ENCODE measurements around the gene HOXC10. TPM values are rescaled to one million over a fixed set of nuclear protein-coding genes. Genes with fewer than 3 reads are reported as not detected.

Gene HOXC10
- total RNA-seq: not detected

DNA sequence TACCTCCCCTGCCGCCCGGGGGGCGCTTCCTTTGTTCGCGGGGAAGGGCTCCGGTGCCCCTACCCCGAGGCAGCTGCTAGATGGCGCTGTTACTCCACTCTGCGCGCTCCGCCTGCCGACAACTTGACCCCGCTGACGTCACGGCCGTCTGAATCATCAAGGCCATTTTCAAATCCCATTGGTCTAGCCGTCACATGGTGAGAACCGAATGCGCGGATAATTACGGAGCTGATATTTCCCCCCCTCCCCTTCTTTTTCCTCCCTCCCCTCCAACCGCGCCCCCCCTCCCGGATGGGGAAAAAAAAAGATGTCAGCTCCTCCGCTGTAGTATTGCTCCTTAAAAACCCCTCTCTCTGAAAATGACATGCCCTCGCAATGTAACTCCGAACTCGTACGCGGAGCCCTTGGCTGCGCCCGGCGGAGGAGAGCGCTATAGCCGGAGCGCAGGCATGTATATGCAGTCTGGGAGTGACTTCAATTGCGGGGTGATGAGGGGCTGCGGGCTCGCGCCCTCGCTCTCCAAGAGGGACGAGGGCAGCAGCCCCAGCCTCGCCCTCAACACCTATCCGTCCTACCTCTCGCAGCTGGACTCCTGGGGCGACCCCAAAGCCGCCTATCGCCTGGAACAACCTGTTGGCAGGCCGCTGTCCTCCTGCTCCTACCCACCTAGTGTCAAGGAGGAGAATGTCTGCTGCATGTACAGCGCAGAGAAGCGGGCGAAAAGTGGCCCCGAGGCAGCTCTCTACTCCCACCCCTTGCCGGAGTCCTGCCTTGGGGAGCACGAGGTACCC is at the start of gene HOXC10:
TSS of gene HOXC10 (plus strand) at position 246 of the 791 bp plus-strand sequence. CDS start at position 360, 114 bp downstream.
- ChIA-PET POLR2A (no interaction called here), CTCF (interaction anchor here (0.6 to 4.0 kb wide), 18 partner anchors 8 to 548 kb away, joined by 3 to 20 read pairs (median 4); partner anchors contain the start of genes HOXC12 and HOXC5)
- Mint-ChIP-seq H3K27me3 (peaks cover 96% of the 10 kb centered on the region), H3K36me3 (ENCODE audit: low read depth) (no peaks in the 10 kb centered on the region), H3K27ac (peak within 1 kb of the TSS; percentile 73), H3K4me3 (peak within 1 kb of the TSS; percentile 54), H3K4me1 (peaks cover 31% of the 10 kb centered on the region), H3K9me3 (no peaks in the 10 kb centered on the region)
- DNase-seq: peak; percentile 71

DNA sequence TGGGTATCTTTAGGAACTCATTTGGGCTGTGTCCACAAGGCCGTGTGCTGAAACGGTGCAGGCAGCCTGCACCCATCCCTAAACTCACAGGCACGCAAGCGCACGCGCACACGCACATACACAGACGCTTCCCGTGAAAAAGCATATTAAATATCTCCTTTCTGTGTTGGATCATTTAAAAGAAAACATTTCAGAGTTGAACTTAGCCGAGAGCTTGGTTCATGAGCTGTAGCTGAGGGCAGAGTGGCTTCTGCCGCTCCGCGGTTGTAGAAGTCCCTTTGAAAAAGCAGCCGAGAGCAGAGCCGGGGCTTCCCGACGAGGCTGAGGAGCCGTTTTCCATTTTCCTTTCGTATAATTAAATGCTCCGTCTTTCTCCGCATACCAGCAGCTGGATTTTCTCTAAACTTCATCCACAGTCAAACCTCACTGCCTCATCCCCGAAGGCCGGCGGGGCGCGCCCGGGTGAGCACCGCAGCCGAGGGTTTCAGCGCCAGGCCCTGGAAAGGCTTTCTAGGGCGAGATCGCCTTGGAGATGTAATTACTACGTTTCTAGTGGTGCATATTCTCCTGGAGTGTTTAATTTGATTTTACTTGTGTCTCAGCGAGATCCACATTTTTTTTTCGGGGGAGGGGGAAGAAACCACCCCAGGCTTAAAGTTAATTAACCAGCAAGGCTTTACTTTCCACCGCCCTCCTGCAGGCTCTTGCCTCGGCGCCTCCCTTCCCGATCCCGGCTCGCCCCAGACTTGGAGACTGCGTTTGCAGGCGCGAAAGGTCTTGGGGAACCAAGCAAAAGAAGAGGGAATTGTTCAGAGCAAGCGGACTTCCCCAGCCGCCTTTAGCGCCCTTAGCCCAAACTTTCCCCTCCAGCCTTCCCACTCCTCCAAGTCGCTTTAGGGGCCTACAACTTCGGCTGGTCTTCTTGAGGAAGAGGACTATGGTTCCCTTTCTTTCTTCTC is 49.3 kb upstream of the HOXC10 start:
- CTCF ChIA-PET: interaction anchor here (1.6 kb wide), 1 partner anchor 70 kb away, joined by 4 read pairs; no protein-coding TSS in a partner anchor
- POLR2A ChIA-PET: no interaction called here
- Mint-ChIP-seq H3K9me3 (no peaks in the 10 kb centered on the region), H3K4me3 (no peak overlapping the region), H3K27me3 (peaks cover 91% of the 10 kb centered on the region), H3K36me3 (ENCODE audit: low read depth) (no peaks in the 10 kb centered on the region), H3K27ac (peak overlapping the region; percentile 36), H3K4me1 (no peaks in the 10 kb centered on the region)
- no peak for DNase-seq

DNA sequence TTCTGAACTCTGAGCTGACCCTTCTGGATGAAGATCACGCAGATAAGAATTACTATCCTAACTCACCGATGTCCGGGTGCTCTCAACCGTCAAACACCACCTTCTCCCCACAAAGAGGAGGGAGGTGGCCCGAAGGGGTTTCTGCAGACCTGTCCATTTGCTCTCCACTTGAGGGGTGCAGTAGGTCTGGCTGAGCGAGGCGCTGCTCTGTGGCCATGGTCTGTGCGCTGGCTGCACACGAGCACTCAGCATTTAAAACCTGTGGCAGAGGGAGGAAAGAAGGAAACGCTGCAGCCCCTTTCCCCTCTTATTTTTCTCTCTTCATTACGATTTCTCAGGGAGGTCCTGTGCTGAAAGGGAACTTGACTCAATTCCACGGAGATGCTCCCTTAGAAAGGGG is 47.8 kb upstream of the HOXC10 start:
- Mint-ChIP-seq H3K4me1 (no peaks in the 10 kb centered on the region), H3K27ac (no peak overlapping the region), H3K4me3 (no peak overlapping the region), H3K9me3 (no peaks in the 10 kb centered on the region), H3K27me3 (peaks cover 92% of the 10 kb centered on the region), H3K36me3 (ENCODE audit: low read depth) (no peaks in the 10 kb centered on the region)
- ChIA-PET CTCF (no interaction called here), POLR2A (no interaction called here)
- no peak for DNase-seq

DNA sequence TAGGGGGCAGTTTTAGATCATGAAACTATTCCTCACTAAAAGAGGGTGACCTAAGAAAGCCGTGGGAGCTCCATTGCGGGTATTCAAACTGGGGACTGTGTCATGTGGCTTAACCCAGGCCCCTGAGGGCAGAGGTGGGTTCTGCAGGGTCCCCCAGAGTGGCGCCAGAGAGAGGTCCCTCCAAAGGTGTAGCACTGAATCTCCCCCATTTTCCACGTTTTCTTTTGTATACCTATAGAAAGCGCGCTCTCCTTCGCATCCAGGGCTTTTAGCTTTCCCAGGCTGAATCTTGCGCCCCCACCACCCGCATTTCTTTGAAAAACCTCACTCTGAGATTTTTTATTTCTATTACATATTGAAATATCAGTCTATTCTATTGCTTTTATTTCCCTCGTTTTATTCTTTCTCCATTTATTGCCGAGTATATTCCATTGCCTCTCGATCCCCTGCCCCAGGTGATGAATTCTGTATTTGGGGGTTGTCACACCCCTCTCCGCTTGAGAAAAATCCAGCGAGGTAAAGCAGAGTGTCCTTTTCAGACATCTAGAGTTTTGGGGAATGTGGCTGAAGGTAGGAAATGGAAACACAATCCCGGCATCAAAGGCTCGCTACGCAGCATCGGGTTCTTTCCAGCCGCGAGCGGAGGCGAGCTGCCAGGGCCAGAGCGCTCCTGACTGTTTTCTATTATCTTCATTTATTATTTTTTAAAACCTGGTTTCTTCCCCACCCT is 47.2 kb upstream of the HOXC10 start:
- H3K4me1 Mint-ChIP-seq: no peaks in the 10 kb centered on the region
- no peaks in the 10 kb centered on the region for H3K9me3 Mint-ChIP-seq
- no peak for DNase-seq
- H3K4me3 Mint-ChIP-seq: no peak overlapping the region
- H3K27me3 Mint-ChIP-seq: peaks cover 92% of the 10 kb centered on the region
- H3K36me3 Mint-ChIP-seq (ENCODE audit: low read depth): no peaks in the 10 kb centered on the region
- H3K27ac Mint-ChIP-seq: no peak overlapping the region
- POLR2A ChIA-PET: no interaction called here
- CTCF ChIA-PET: no interaction called here

DNA sequence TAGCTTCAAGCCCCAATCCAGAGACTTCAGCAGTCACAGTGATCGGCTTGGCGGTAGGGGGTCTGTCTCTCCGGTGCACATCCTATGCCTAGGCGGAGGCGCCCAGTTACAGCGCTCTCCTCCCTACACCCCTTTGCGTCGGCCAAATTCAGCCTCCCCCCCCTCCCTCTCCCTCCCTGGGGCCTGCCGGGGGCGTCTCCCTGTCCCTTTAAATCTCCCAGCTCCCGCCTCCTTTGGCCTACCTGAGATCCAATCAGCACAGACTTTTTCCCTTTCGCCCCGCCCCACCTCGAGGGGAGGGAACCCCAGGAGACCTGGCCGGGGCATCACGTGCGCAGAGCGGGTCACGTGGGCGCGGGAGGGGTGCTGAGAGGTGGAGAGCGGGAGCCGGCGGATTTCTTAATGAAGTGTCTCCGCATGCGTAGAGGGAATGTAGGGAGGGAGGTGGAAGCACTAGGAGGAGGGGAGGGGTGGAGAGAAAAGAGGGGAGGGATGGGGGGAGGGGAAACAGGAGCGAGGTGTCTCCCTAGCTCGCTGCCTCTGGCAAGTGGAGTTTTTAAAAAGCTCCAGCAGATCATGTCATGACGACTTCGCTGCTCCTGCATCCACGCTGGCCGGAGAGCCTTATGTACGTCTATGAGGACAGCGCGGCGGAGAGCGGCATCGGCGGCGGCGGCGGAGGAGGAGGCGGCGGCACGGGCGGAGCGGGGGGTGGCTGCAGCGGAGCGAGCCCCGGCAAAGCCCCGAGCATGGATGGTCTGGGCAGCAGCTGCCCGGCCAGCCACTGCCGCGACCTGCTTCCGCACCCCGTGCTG is 46.4 kb upstream of the HOXC10 start, which contains the start of gene HOXC13:
TSS of gene HOXC13 (plus strand) at position 506 of the 815 bp plus-strand sequence. CDS start at position 582, 76 bp downstream.
- DNase-seq: no peak
- POLR2A ChIA-PET: no interaction called here
- peak within 1 kb of the TSS; percentile 64 for H3K27ac Mint-ChIP-seq
- H3K27me3 Mint-ChIP-seq: peaks cover 91% of the 10 kb centered on the region
- no peaks in the 10 kb centered on the region for H3K36me3 Mint-ChIP-seq (ENCODE audit: low read depth)
- peak within 1 kb of the TSS; percentile 40 for H3K4me3 Mint-ChIP-seq
- H3K4me1 Mint-ChIP-seq: no peaks in the 10 kb centered on the region
- CTCF ChIA-PET: interaction anchor here (0.6 kb wide), 1 partner anchor 69 kb away, joined by 3 read pairs; no protein-coding TSS in a partner anchor
- H3K9me3 Mint-ChIP-seq: no peaks in the 10 kb centered on the region

DNA sequence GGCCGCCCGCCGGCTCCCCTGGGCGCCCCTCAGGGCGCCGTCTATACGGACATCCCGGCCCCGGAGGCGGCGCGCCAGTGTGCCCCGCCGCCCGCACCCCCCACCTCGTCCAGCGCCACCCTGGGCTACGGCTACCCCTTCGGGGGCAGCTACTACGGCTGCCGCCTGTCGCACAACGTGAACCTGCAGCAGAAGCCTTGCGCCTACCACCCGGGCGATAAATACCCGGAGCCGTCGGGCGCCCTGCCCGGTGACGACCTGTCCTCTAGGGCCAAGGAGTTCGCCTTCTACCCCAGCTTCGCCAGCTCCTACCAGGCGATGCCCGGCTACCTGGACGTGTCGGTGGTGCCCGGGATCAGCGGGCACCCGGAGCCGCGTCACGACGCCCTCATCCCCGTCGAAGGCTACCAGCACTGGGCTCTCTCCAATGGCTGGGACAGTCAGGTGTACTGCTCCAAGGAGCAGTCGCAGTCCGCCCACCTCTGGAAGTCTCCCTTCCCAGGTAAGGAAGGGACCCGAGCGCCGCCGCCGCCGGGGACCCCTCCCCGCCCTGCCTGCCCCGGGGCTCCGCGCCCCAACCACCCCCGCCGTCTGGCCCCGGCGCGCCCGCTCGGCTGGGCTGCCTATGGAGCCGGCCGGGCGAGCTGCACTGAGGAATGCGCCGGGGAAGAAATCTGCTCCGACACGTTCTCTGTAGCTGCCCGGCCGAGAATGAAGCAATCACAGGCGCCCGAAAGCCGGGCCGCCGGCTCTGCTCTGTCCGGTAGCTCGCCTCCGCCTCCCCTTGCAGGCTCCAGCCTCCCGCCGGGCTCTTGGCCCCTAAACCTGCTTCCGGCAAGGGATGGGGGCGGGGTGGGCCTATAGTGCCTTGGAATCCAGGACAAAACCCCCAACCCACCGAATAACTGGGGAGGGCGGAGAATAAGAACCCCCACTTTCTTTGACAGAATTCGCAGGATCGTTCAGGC is 45.5 kb upstream of the HOXC10 start:
- ChIA-PET CTCF (interaction anchor here (0.6 to 1.7 kb wide), 3 partner anchors 13 to 68 kb away, joined by 3 to 5 read pairs (median 3); no protein-coding TSS in a partner anchor), POLR2A (interaction anchor here (0.6 kb wide), 1 partner anchor 19 kb away, joined by 3 read pairs; no protein-coding TSS in a partner anchor)
- no peaks in the 10 kb centered on the region for H3K9me3 Mint-ChIP-seq
- peak overlapping the region; percentile 13 for H3K4me3 Mint-ChIP-seq
- H3K4me1 Mint-ChIP-seq: no peaks in the 10 kb centered on the region
- H3K36me3 Mint-ChIP-seq (ENCODE audit: low read depth): no peaks in the 10 kb centered on the region
- H3K27me3 Mint-ChIP-seq: peaks cover 91% of the 10 kb centered on the region
- no peak for DNase-seq
- peak overlapping the region; percentile 64 for H3K27ac Mint-ChIP-seq

DNA sequence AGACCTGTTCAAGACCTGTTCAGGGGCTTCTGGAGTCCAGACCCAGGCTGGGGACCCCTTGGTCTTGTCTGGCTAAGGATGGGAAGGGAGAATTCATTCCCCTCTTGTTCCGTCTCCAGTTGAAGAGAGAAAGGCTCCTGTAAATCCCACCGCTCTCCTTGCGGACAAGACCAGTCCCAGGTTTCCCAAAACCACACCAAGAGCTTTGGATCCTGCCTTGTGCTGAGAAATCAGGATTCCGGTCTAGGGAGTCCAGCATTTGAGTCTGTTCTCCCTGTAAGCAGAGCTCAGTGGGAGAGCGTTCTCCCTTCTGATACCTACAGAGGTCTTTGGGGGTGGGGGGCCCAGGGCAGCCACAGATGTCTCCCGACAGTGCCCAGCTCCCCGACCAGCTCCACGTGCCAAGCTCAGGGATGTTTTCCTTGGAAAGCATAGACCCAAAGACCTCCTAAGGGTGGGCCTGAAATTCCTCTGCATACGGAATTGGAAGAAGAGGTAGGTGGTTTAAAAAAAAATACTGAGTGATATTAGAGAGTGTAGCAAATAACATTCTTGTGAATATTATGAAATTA is 44.4 kb upstream of the HOXC10 start:
- Mint-ChIP-seq H3K4me3 (no peak overlapping the region), H3K27ac (no peak overlapping the region), H3K4me1 (no peaks in the 10 kb centered on the region), H3K27me3 (peaks cover 92% of the 10 kb centered on the region), H3K36me3 (ENCODE audit: low read depth) (peaks cover 2% of the 10 kb centered on the region), H3K9me3 (no peaks in the 10 kb centered on the region)
- POLR2A ChIA-PET: no interaction called here
- CTCF ChIA-PET: interaction anchor here (1.2 to 1.7 kb wide), 2 partner anchors 12 kb away, joined by 3 to 5 read pairs; no protein-coding TSS in a partner anchor
- no peak for DNase-seq

DNA sequence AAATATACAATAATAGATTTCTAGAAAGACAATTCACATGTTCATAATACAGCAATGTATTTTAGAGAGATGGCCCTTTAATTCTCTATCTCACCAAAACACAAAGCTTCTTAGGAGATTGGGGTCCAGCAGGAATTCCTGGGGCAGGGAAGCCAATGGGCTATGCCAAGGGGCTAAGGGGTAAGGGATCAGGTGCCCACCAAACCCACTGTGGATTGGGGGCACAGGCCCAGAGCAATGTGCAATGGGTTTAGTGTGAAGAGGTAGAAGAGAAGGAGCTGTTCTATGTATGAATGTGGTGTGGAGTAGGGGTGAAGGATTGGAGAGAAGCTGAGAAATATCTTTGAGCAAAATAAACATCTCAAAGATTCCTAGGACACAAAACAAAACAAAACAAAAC is 43.8 kb upstream of the HOXC10 start:
- H3K36me3 Mint-ChIP-seq (ENCODE audit: low read depth): peaks cover 2% of the 10 kb centered on the region
- POLR2A ChIA-PET: no interaction called here
- H3K4me1 Mint-ChIP-seq: no peaks in the 10 kb centered on the region
- H3K27me3 Mint-ChIP-seq: peaks cover 92% of the 10 kb centered on the region
- H3K27ac Mint-ChIP-seq: no peak overlapping the region
- DNase-seq: no peak
- no peaks in the 10 kb centered on the region for H3K9me3 Mint-ChIP-seq
- no peak overlapping the region for H3K4me3 Mint-ChIP-seq
- CTCF ChIA-PET: interaction anchor here (1.2 kb wide), 1 partner anchor 12 kb away, joined by 3 read pairs; no protein-coding TSS in a partner anchor

DNA sequence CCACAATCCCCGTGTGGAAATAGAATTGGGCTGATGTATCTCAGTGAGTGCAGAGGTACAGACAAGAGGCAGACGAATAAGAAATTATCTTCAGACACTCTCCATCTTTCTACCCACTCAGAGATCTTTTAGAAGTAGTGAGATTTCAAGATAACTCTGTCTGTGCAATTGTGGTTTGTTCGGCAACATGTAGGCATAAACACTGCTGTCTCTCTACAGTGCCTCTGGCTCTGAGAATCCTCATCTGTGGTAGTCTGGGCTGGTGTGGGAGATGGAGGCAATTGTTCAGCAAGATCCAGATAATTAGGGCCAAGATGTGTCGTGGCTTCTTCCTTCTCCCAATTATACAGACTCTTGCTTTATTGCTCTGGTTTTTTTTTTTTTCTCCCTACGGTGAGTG is 43.2 kb upstream of the HOXC10 start:
- H3K36me3 Mint-ChIP-seq (ENCODE audit: low read depth): peaks cover 2% of the 10 kb centered on the region
- no peak overlapping the region for H3K4me3 Mint-ChIP-seq
- H3K4me1 Mint-ChIP-seq: no peaks in the 10 kb centered on the region
- H3K27ac Mint-ChIP-seq: no peak overlapping the region
- no peak for DNase-seq
- peaks cover 93% of the 10 kb centered on the region for H3K27me3 Mint-ChIP-seq
- no peaks in the 10 kb centered on the region for H3K9me3 Mint-ChIP-seq
- ChIA-PET POLR2A (no interaction called here), CTCF (interaction anchor here (1.2 kb wide), 1 partner anchor 13 kb away, joined by 3 read pairs; no protein-coding TSS in a partner anchor)

DNA sequence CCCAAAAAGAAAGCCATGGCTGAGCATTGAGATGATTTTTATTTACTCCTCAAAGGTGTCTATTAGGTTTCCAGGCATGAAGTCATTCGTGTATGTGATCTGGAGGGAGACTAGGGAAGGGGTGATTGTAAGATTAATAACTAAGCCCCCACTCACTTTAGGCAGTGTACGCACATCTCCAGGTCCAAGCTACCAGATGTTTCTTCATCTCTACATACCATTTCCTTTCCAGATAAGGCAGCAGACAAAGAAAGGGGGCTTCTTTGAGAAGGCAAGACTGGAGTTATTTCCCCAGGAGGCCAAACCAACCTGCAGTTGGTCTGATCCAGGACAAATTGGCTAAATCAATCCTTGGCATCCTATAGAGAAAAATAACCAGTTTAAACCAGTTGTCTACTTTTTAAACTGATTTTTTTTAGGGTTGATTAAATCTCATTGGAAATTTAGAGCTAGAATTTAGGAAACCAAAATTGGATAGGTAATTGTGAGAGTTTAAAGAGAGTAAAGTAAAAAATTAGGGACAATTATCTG is 42.4 kb upstream of the HOXC10 start:
- Mint-ChIP-seq H3K4me1 (no peaks in the 10 kb centered on the region), H3K27me3 (peaks cover 92% of the 10 kb centered on the region), H3K27ac (no peak overlapping the region), H3K4me3 (no peak overlapping the region), H3K36me3 (ENCODE audit: low read depth) (peaks cover 2% of the 10 kb centered on the region), H3K9me3 (no peaks in the 10 kb centered on the region)
- ChIA-PET POLR2A (no interaction called here), CTCF (interaction anchor here (0.9 to 1.4 kb wide), 2 partner anchors 90 to 249 kb away, joined by 3 to 4 read pairs; partner anchors contain the start of gene HOXC5)
- DNase-seq: no peak

Measured in activated CD4-positive, alpha-beta T cell treated with anti-CD3 and anti-CD28 coated beads, Interleukin-2, amount 10 ng/mL, durations not matched to agents 7 days and 5 days (primary cell).